Heart left ventricle (tissue), 16 donors: ENCODE measurements around the gene ZAP70. TPM values are rescaled to one million over a fixed set of nuclear protein-coding genes. Genes with fewer than 3 reads are reported as not detected.

Source experiments
- ATAC-seq, 4 donors: fragments of 200-7000 bp; cut with Tn5 transposase; one replicate each; pipeline ENCODE4 v1.9.1; 2020 to 2022; ENCODE audit warnings: moderate library complexity in 4 of 4, mild to moderate bottlenecking in 3 of 4, moderate number of reproducible peaks in 1 of 4
- DNase-seq, 5 donors: peaks; one replicate each; pipeline ENCODE4 v3.0.0-alpha.2; 2020
- H3K27ac ChIP-seq, 12 donors: fragments of 200-600 bp; sonication (generic) in 4 of 12; one replicate each; pipeline versions ENCODE4 v1.5.0 to v1.8.0; 2016 to 2022; ENCODE audit warnings: mild to moderate bottlenecking in 2 of 12
- H3K27me3 ChIP-seq, 9 donors: fragments of 200-600 bp; sonication (generic) in 2 of 9; one replicate each; pipeline versions ENCODE4 v1.5.1 to v1.8.0; 2016 to 2022; ENCODE audit warnings: mild to moderate bottlenecking in 3 of 9
- H3K36me3 ChIP-seq, 9 donors: fragments of 200-600 bp; sonication (generic) in 2 of 9; one replicate each; pipeline versions ENCODE4 v1.5.0 to v1.8.0; 2018 to 2022; ENCODE audit warnings: mild to moderate bottlenecking in 2 of 9
- H3K4me1 ChIP-seq, 12 donors: fragments of 200-600 bp; sonication (generic) in 4 of 12; one replicate each; pipeline versions ENCODE4 v1.5.0 to v1.8.0; 2016 to 2022; ENCODE audit warnings: mild to moderate bottlenecking in 3 of 12
- H3K4me3 ChIP-seq, 12 donors: fragments of 200-600 bp; sonication (generic) in 4 of 12; one replicate each; pipeline versions ENCODE4 v1.5.0 to v1.8.0; 2017 to 2022; ENCODE audit warnings: mild to moderate bottlenecking in 9 of 12, moderate library complexity in 4 of 12
- H3K9me3 ChIP-seq, 12 donors: fragments of 200-600 bp; sonication (generic) in 4 of 12; one replicate each; pipeline versions ENCODE4 v1.5.0 to v1.8.0; 2016 to 2022; ENCODE audit warnings: mild to moderate bottlenecking in 1 of 12
- CTCF ChIP-seq, 12 donors: fragments of 200-600 bp; sonication (generic) in 4 of 12; IDR thresholded peaks; one replicate each; pipeline versions ENCODE4 v1.5.0 to v1.8.0; 2018 to 2022; ENCODE audit warnings: antibody characterized with exemption in 12 of 12, mild to moderate bottlenecking in 5 of 12
- POLR2A ChIP-seq, 2 donors: fragments of 450-650 bp; IDR thresholded peaks; one replicate each; pipeline ENCODE4 v1.6.1; 2017; ENCODE audit warnings: antibody characterized with exemption in 2 of 2, mild to moderate bottlenecking in 2 of 2, moderate library complexity in 2 of 2
- WGBS, 4 donors: extraction: QIAGEN DNeasy Blood & Tissue Kit in 2 of 4; methylation state at CpG; one replicate each; pipeline versions ENCODE4 v1.1.5 to v1.1.7; 2013 to 2018; 5-methylcytosine and 5-hydroxymethylcytosine counted together
- intact Hi-C, 10 donors: fragments of 100-400 bp; cut with DNase I; formaldehyde crosslinking; loops; one replicate each; pipeline versions ENCODE4 v1.11.1 to v1.14.2; 2022
- polyA plus RNA-seq, 2 donors: library from polyadenylated mRNA; stranded (reverse); fragments of 200-250 nt; gene quantifications; one replicate each; pipeline ENCODE4 v1.2.3, GENCODE V29; 2013
- total RNA-seq, 9 donors: library from RNA; depleted of rRNA in 2 of 9; stranded (reverse); fragments of >200 nt in 2 of 9; fragmentation: NEBNext Ultra II Directional in 3 of 9; extraction: Animal tissue kit (Norgen Biotek cat#: 25700) in 3 of 9; gene quantifications; one replicate each; pipeline versions ENCODE4 v1.1.0 to v1.2.4, GENCODE V29; 2016 to 2023
- donor health status: ischemic (EF 13 %, LVEDD 7.1; RV severe dilation, severe dysfunction).
- donor health status: healthy with polysubstance abuse.
- donor health status: DM: no; HTN: yes; CAD: no.
- donor health status: DM: no; HTN: no; CAD: no.
- donor health status: ischemic (EF 25% LVEDD 6.9; RV normal size, moderate dysfunction).
- donor health status: ischemic (EF 25% LVEDD 5.7; RV mildly dilated, moderate dysfunction).
- donor health status: healthy.
- donor health status: DM: yes; HTN: yes; CAD: no.
- donor health status: ischemic (EF 35%, LVEDD 5.7; RV mildly dilated, moderate dysfunction).
- donor health status: nonischemic (EF 11% LVEDD 7.7; RV severe dilation, severe dysfunction).
- donor health status: DM: yes; HTN: yes; CAD: no.
- donor health status: PGD.
- donor health status: ischemic (EF 29% LVEDD 5.4; RV normal size, mild dysfunction).
- donor health status: nonischemic (EF 23%, LVEDD 6.1; RV moderate dilation, normal function).

Gene ZAP70
- total and polyA plus RNA-seq, 11 donors: 0.16 to 13.5 (median 0.70) TPM; not detected in 1

DNA sequence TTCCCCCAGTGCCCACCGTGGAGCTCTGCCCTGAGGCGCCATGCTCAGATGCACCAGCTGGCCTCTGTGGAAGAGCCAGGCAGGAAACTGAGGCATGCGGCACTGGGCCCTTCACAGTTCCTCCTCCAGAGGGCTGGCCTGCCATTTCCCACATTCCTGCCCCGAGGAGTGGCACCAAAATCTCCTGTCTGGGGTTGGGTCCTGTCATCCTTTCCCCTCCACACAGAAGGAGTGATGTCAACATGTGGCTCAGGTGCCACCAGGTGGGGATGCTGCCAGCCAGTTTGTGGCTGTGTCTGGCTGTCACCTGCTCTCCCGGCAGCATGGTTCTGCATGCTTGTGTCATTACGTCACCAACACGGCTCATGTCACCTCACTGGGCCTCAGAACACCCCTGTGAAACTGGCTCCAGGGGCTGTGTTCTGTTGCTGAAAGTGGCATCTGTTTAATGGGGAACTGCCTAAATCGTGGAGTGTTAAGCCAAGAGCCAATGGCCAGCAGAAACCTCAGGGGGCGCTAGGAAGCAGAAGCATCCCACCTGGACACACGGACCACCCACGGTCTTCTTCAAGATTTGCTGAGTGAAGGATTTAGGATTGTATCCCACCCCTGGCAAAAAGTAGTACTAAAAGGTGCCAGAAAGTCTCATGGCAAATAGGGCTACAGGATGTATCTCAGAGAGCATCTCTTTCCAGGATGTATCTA is 51.3 kb downstream of the ZAP70 start:
- no peak for TF ChIP-seq POLR2A (IDR thresholded peaks at IDR 0.05)
- no peak for TF ChIP-seq CTCF (IDR thresholded peaks at IDR 0.05)
- DNase-seq (no peak), ATAC-seq (no peak)
- Histone ChIP-seq H3K36me3 (peaks cover 0 to 86% (median 59%) of the 10 kb centered on the region in 9 donors), H3K4me3 (no peak overlapping the region), H3K9me3 (no peaks in the 10 kb centered on the region), H3K27me3 (no peaks in the 10 kb centered on the region), H3K4me1 (peaks cover 0 to 42% (median 21%) of the 10 kb centered on the region in 12 donors), H3K27ac (no peak overlapping the region)
- 83 to 89% (median 85%) methylated on average over 9 to 11 of the region's 11 CpGs for WGBS, 4 donors
- intact Hi-C loops: no loop called here

GRCh38 chr2:97765933-97766332 is 52.6 kb downstream of the ZAP70 start:
- no peak for TF ChIP-seq CTCF (IDR thresholded peaks at IDR 0.05)
- no peak for TF ChIP-seq POLR2A (IDR thresholded peaks at IDR 0.05)
- Histone ChIP-seq H3K36me3 (peaks cover 0 to 85% (median 51%) of the 10 kb centered on the region in 9 donors), H3K9me3 (no peaks in the 10 kb centered on the region), H3K4me3 (no peak overlapping the region), H3K4me1 (peaks cover 0 to 46% (median 14%) of the 10 kb centered on the region in 12 donors), H3K27me3 (no peaks in the 10 kb centered on the region), H3K27ac (peak overlapping the region in 5 of 12 donors; percentile 16 to 54 (median 40))
- intact Hi-C loops: no loop called here
- 77 to 94% (median 90%) methylated on average over 4 of the region's 4 CpGs for WGBS, 4 donors
- no peak for DNase-seq
- ATAC-seq: no peak

DNA sequence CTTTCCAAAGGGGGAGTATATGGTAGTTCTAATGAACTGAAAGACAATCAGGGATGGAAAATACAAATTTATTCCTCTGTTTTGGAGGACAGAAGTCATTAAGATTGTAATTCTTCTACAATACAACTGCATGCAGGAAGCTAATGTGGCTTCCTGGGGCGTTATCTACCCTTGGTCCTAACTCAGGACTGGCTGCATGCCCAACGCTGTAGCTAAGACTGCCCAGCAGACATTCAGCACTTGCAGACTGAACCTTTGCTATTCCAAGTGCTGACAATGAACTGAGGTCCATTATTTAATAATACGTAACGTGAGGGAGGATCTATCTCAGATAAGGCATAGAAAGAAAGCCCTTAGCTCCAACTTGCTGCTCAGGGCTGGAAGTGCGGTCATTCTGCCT is 53.2 kb downstream of the ZAP70 start:
- Histone ChIP-seq H3K27ac (peak overlapping the region in 9 of 12 donors; percentile 3 to 54 (median 23)), H3K36me3 (peaks cover 0 to 85% (median 50%) of the 10 kb centered on the region in 9 donors), H3K9me3 (no peaks in the 10 kb centered on the region), H3K4me1 (peaks cover 0 to 40% (median 12%) of the 10 kb centered on the region in 12 donors), H3K4me3 (no peak overlapping the region), H3K27me3 (no peaks in the 10 kb centered on the region)
- intact Hi-C loops: no loop called here
- peak in 4 of 5 donors; percentile 56 to 76 (median 64) for DNase-seq
- 38 to 59% (median 42%) methylated on average over 5 of the region's 5 CpGs for WGBS, 4 donors
- no peak for TF ChIP-seq CTCF (IDR thresholded peaks at IDR 0.05)
- no peak for TF ChIP-seq POLR2A (IDR thresholded peaks at IDR 0.05)
- peak; percentile 48 to 77 (median 72) for ATAC-seq

GRCh38 chr2:97769308-97769707 is 55.9 kb downstream of the ZAP70 start:
- peaks cover 0 to 89% (median 51%) of the 10 kb centered on the region in 9 donors for H3K36me3 ChIP-seq
- intact Hi-C loops: no loop called here
- peak; percentile 81 to 90 (median 86) for ATAC-seq
- no peak overlapping the region for H3K4me3 ChIP-seq
- peak in 1 of 5 donors; percentile 58 for DNase-seq
- peak overlapping the region in 1 of 12 donors; percentile 62 for H3K27ac ChIP-seq
- TF ChIP-seq POLR2A (IDR thresholded peaks at IDR 0.05) (no peak), CTCF (IDR thresholded peaks at IDR 0.05) (no peak)
- no peaks in the 10 kb centered on the region for H3K9me3 ChIP-seq
- WGBS, 4 donors: 50 to 66% (median 59%) methylated on average over 3 of the region's 3 CpGs
- H3K27me3 ChIP-seq: no peaks in the 10 kb centered on the region
- H3K4me1 ChIP-seq: peaks cover 0 to 38% (median 11%) of the 10 kb centered on the region in 12 donors
